ENCODE data around the gene GRIK4. TPM values are rescaled to one million over a fixed set of nuclear protein-coding genes. Genes with fewer than 3 reads are reported as not detected.
A peak's percentile ranks its signal among the peaks of the same experiment; 100 is the strongest.

GRIK4 gene
- total and polyA plus RNA-seq, 4 donors, result 0.05 to 0.25 (median 0.06) TPM; not detected in 1

GRCh38 chr11:120548682-120549209 lies 37.2 kb downstream of the GRIK4 start:
- Histone ChIP-seq H3K27me3 (ENCODE audit: control insufficient read depth in 4 of 4, insufficient read depth in 4 of 4, low read length in 3 of 4) (peaks cover 0 to 2% (median 0%) of the 10 kb centered on the region in 4 donors), H3K9me3 (ENCODE audit: control insufficient read depth in 4 of 4, low read length in 3 of 4) (no peaks in the 10 kb centered on the region), H3K4me1 (ENCODE audit: control insufficient read depth in 4 of 4, insufficient read depth in 4 of 4, low read length in 3 of 4) (peaks cover 0 to 7% (median 3%) of the 10 kb centered on the region in 4 donors), H3K36me3 (ENCODE audit: control insufficient read depth in 4 of 4, insufficient read depth in 3 of 4, low read depth in 1 of 4, low read length in 3 of 4) (no peaks in the 10 kb centered on the region), H3K27ac (ENCODE audit: low read depth in 1 of 2, low read length in 2 of 2) (no peak overlapping the region), H3K9ac (ENCODE audit: low read depth in 1 of 2, low read length in 2 of 2) (no peak overlapping the region), H3K4me3 (ENCODE audit: low read depth in 1 of 3, low read length in 3 of 3) (no peak overlapping the region)
- WGBS, result 79% methylated on average over 6 of the region's 6 CpGs
- TF ChIP-seq GABPA (IDR thresholded peaks at IDR 0.05 in 1 of 2, conservative IDR thresholded peaks at IDR 0.05 in 1 of 2) (no peak), CTCF (IDR thresholded peaks at IDR 0.05; ENCODE audit: low read depth, low read length, missing input control) (peak; percentile 7)
- DNase-seq (ENCODE audit: low spot score), result no peak

- no peak overlapping the region for H3K27ac ChIP-seq (ENCODE audit: low read depth in 1 of 2, low read length in 2 of 2)
- no peaks in the 10 kb centered on the region for H3K9me3 ChIP-seq (ENCODE audit: control insufficient read depth in 4 of 4, low read length in 3 of 4)
- H3K36me3 ChIP-seq (ENCODE audit: control insufficient read depth in 4 of 4, insufficient read depth in 3 of 4, low read depth in 1 of 4, low read length in 3 of 4), result no peaks in the 10 kb centered on the region
- H3K27me3 ChIP-seq (ENCODE audit: control insufficient read depth in 4 of 4, insufficient read depth in 4 of 4, low read length in 3 of 4), result peaks cover 0 to 2% (median 0%) of the 10 kb centered on the region in 4 donors
- peaks cover 0 to 7% (median 3%) of the 10 kb centered on the region in 4 donors for H3K4me1 ChIP-seq (ENCODE audit: control insufficient read depth in 4 of 4, insufficient read depth in 4 of 4, low read length in 3 of 4)
- TF ChIP-seq YY1 (IDR thresholded peaks at IDR 0.05), result no peak
- no peak for TF ChIP-seq TAF1 (conservative IDR thresholded peaks at IDR 0.05)
- TF ChIP-seq FOXA2 (IDR thresholded peaks at IDR 0.05), result no peak
- no peak for TF ChIP-seq JUND (IDR thresholded peaks at IDR 0.05)
- TF ChIP-seq RXRA (IDR thresholded peaks at IDR 0.05), result no peak
- no peak for TF ChIP-seq RAD21 (IDR thresholded peaks at IDR 0.05)
- no peak for TF ChIP-seq ZBTB33 (IDR thresholded peaks at IDR 0.05)
- no peak for TF ChIP-seq SP1 (IDR thresholded peaks at IDR 0.05)
- no peak for TF ChIP-seq HNF4G (IDR thresholded peaks at IDR 0.05)
- no peak for TF ChIP-seq GABPA (IDR thresholded peaks at IDR 0.05 in 1 of 2, conservative IDR thresholded peaks at IDR 0.05 in 1 of 2)
- no peak for TF ChIP-seq FOXA1 (IDR thresholded peaks at IDR 0.05)
- TF ChIP-seq HNF4A (conservative IDR thresholded peaks at IDR 0.05), result no peak
- no peak for TF ChIP-seq ATF3 (IDR thresholded peaks at IDR 0.05)
- DNase-seq (ENCODE audit: low spot score), result no peak
- no peak overlapping the region for H3K9ac ChIP-seq (ENCODE audit: low read depth in 1 of 2, low read length in 2 of 2)
- no peak overlapping the region for H3K4me3 ChIP-seq (ENCODE audit: low read depth in 1 of 3, low read length in 3 of 3)
- WGBS, result 85% methylated on average over 11 of the region's 11 CpGs
Observed at GRCh38 chr11:120549346-120549745, 37.8 kb downstream of the GRIK4 start.

DNA sequence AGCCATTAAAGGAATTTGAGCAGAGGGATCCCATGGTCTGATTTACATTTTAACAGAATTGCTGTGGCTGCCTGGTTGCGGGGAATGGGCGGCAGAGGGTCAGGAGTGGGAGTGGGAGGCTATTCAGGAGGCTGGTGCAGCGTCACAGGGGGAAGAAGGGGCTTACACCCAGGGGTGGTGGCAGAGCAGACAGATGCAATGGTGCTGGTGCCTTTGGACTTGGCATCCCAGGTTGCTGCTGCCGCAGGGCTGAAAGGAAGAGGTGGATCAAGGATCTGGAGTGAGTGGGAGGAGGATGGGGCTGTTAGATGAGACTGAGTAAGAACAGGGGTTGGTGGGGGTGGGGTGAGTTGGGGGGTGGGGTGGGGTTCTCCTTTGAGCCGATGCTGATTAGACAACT lies 38.5 kb downstream of the GRIK4 start:
- no peaks in the 10 kb centered on the region for H3K9me3 ChIP-seq (ENCODE audit: control insufficient read depth in 4 of 4, low read length in 3 of 4)
- no peak overlapping the region for H3K9ac ChIP-seq (ENCODE audit: low read depth in 1 of 2, low read length in 2 of 2)
- 81% methylated on average over 5 of the region's 5 CpGs for WGBS
- H3K27me3 ChIP-seq (ENCODE audit: control insufficient read depth in 4 of 4, insufficient read depth in 4 of 4, low read length in 3 of 4), result peaks cover 0 to 2% (median 0%) of the 10 kb centered on the region in 4 donors
- DNase-seq (ENCODE audit: low spot score), result no peak
- no peak overlapping the region for H3K4me3 ChIP-seq (ENCODE audit: low read depth in 1 of 3, low read length in 3 of 3)
- no peak overlapping the region for H3K27ac ChIP-seq (ENCODE audit: low read depth in 1 of 2, low read length in 2 of 2)
- peaks cover 0 to 7% (median 3%) of the 10 kb centered on the region in 4 donors for H3K4me1 ChIP-seq (ENCODE audit: control insufficient read depth in 4 of 4, insufficient read depth in 4 of 4, low read length in 3 of 4)
- H3K36me3 ChIP-seq (ENCODE audit: control insufficient read depth in 4 of 4, insufficient read depth in 3 of 4, low read depth in 1 of 4, low read length in 3 of 4), result no peaks in the 10 kb centered on the region
- TF ChIP-seq CTCF (IDR thresholded peaks at IDR 0.05; ENCODE audit: low read depth, low read length, missing input control), result no peak
- TF ChIP-seq FOXA2 (IDR thresholded peaks at IDR 0.05), result no peak
- no peak for TF ChIP-seq GABPA (IDR thresholded peaks at IDR 0.05 in 1 of 2, conservative IDR thresholded peaks at IDR 0.05 in 1 of 2)
- no peak for TF ChIP-seq RXRA (IDR thresholded peaks at IDR 0.05)
- TF ChIP-seq REST (IDR thresholded peaks at IDR 0.05), result no peak
- TF ChIP-seq NR2F2 (IDR thresholded peaks at IDR 0.05), result no peak
- TF ChIP-seq ATF3 (IDR thresholded peaks at IDR 0.05), result no peak
- no peak for TF ChIP-seq YY1 (IDR thresholded peaks at IDR 0.05)
- TF ChIP-seq, protein P1, sequence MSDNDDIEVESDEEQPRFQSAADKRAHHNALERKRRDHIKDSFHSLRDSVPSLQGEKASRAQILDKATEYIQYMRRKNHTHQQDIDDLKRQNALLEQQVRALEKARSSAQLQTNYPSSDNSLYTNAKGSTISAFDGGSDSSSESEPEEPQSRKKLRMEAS (IDR thresholded peaks at IDR 0.05), result no peak
- no peak for TF ChIP-seq TAF1 (conservative IDR thresholded peaks at IDR 0.05)

Measured in liver (tissue), 9 donors.